Gastroesophageal sphincter (tissue), 3 donors: ENCODE results near the gene BTBD19.

Source experiments
- CTCF ChIP-seq, 4 experiments: fragments of 200-600 bp in 2 of 4; fragments of 450-650 bp in 2 of 4; sonication (generic) in 1 of 4; IDR thresholded peaks; one replicate each; pipeline ENCODE4 v1.5.1; 2017 to 2019; ENCODE audit warnings: antibody characterized with exemption in 4 of 4, mild to moderate bottlenecking in 2 of 4, moderate library complexity in 2 of 4
- EP300 ChIP-seq: sonication (generic); formaldehyde crosslinking; IDR thresholded peaks from one replicate; pipeline ENCODE4 v1.6.1; 2017; ENCODE audit warnings: antibody characterized with exemption, mild to moderate bottlenecking
- POLR2A ChIP-seq, 2 donors: fragments of 450-650 bp; IDR thresholded peaks; one replicate each; pipeline ENCODE4 v1.6.1; 2017; ENCODE audit warnings: antibody characterized with exemption in 2 of 2, mild to moderate bottlenecking in 2 of 2, moderate library complexity in 1 of 2

- no peak for TF ChIP-seq POLR2A (IDR thresholded peaks at IDR 0.05)
- TF ChIP-seq CTCF (IDR thresholded peaks at IDR 0.05), result no peak
- TF ChIP-seq EP300, result no peak
Observed at GRCh38 chr1:44792736-44793502, 15.4 kb upstream of the BTBD19 start.
